GM19328 (cell line): Measurements from ENCODE around the gene HLA-A.

ENCODE experiments used
- ATAC-seq: cut with Tn5 transposase; IDR thresholded peaks from one replicate; pipeline ENCODE4 v1.9.1; 2021; ENCODE audit warnings: mild to moderate bottlenecking, moderate library complexity; ENCODE audit not compliant: unreplicated experiment

The HLA-A gene

GRCh38 chr6:29984992-29985391 lies 42.7 kb downstream of the HLA-A start:
- ATAC-seq = no peak

GRCh38 chr6:29986179-29986781 lies 43.9 kb downstream of the HLA-A start:
- no peak for ATAC-seq

DNA sequence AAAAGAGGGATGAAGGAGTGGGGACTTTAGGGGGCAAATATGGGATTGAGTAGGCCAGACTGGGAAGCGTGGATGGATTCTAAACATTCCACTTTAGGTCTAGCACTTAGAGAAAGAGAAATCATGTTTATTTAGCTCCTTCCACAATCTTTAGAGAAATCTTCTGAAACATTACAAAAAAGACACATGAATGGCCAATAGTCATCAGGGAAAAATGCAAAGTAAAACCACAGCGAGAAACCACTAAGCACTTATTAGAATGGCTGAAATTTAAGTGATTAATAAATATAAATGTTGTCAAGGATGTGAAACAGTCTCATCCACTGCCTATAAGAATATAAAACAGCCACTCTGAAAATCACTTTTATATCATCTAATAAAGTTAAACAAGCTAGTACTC lies 46.9 kb downstream of the HLA-A start:
- ATAC-seq = no peak

DNA sequence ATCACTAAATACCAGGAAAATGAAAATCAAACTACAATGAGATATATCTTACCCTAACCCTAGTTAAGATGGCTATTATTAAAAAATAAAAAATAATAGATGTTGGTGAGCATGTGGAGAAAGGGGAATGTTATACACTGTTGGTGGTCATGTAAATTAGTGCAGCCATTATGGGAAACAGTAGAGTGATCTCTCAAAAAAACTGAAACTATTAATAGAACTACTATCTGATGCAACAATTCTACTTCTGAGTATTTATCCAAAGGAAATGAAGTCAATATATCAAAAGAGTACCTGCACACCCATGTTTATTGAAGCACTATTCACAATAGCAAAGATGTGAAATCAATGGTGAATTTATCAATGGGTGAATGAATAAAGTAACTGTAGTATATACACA lies 48.6 kb downstream of the HLA-A start:
- no peak for ATAC-seq

DNA sequence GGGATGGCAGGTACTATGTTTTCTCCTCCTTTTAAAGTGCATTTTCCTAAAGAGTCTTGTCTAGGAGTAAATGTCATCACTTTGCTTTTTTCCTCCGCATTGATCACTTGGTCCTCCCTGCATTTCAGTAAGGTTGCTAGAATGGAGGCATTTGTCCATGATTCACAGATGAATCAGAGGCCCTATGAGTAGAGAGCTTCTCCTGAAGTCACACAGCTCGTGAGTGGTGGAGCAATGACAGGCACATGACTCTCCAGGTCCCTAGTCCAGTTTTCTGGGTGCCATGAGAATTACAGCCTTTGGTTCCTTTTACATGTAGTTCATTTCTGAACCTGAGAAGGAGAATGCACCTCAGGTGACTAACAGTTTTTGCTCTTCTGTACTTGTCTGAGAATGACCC lies 50.5 kb downstream of the HLA-A start:
- ATAC-seq = no peak

DNA sequence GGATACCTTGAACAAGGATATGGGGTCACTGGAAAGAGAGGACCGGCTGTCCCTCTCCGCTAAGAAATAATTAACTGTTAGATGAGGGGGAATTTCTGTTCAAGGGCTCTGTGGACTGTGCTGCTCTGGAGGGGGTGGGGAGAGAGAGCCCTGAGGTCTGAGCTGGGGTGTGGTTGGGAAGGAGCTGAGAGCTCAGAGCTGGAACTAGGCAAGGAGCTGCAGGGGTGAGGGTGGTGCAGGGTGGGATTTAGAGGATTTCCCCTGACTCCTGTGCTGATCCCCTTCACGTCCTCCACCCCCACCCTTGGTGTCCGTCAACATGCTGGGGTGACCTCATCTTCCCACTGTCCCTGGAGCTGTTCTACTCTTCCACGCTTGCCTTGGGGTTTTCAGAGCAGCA lies 52.5 kb downstream of the HLA-A start:
- ATAC-seq = no peak

- ATAC-seq = no peak
Measured at GRCh38 chr6:29995340-29995777, 53.0 kb downstream of the HLA-A start.
